NCI-H446 (cell line): ENCODE data around the gene DOCK11.

ENCODE experiments used
- DNase-seq, 2 experiments: peaks; one replicate each; lab custom pipeline; 2025; lab: John Stamatoyannopoulos, UW

Gene DOCK11

GRCh38 chrX:118502161-118502789 lies 6.7 kb downstream of the DOCK11 start:
- no peak for DNase-seq

- DNase-seq: no peak
These were observed 7.8 kb downstream of the DOCK11 start for GRCh38 chrX:118503260-118504041.

- DNase-seq: no peak
These were observed 9.0 kb downstream of the DOCK11 start for GRCh38 chrX:118504581-118504980.

GRCh38 chrX:118506805-118507480 lies 11.3 kb downstream of the DOCK11 start:
- no peak for DNase-seq

GRCh38 chrX:118507766-118508165 lies 12.2 kb downstream of the DOCK11 start:
- DNase-seq: no peak

GRCh38 chrX:118508221-118508620 lies 12.6 kb downstream of the DOCK11 start:
- DNase-seq: no peak

GRCh38 chrX:118508635-118509034 lies 13.0 kb downstream of the DOCK11 start:
- no peak for DNase-seq

- no peak for DNase-seq
These were observed 14.5 kb downstream of the DOCK11 start for GRCh38 chrX:118510111-118510510.

GRCh38 chrX:118513120-118513898 lies 17.7 kb downstream of the DOCK11 start:
- no peak for DNase-seq

- DNase-seq: no peak
These were observed 24.0 kb downstream of the DOCK11 start for GRCh38 chrX:118519411-118520215.

- no peak for DNase-seq
These were observed 24.9 kb downstream of the DOCK11 start for GRCh38 chrX:118520216-118521206.

GRCh38 chrX:118521435-118521834 lies 25.8 kb downstream of the DOCK11 start:
- no peak for DNase-seq

GRCh38 chrX:118522230-118522926 lies 26.8 kb downstream of the DOCK11 start:
- DNase-seq: no peak

GRCh38 chrX:118523920-118524319 lies 28.3 kb downstream of the DOCK11 start:
- no peak for DNase-seq

- DNase-seq: no peak
These were observed 28.7 kb downstream of the DOCK11 start for GRCh38 chrX:118524344-118524743.

- no peak for DNase-seq
These were observed 29.6 kb downstream of the DOCK11 start for GRCh38 chrX:118525174-118525730.

GRCh38 chrX:118526149-118526548 lies 30.5 kb downstream of the DOCK11 start:
- DNase-seq: no peak

GRCh38 chrX:118528071-118528737 lies 32.6 kb downstream of the DOCK11 start:
- no peak for DNase-seq
